Measurements from ENCODE around the gene HAGH. TPM values are rescaled to one million over a fixed set of nuclear protein-coding genes. Genes with fewer than 3 reads are reported as not detected.

Gene HAGH
- total RNA-seq, 1 donor from 2014 or later, result 38.3 TPM

DNA sequence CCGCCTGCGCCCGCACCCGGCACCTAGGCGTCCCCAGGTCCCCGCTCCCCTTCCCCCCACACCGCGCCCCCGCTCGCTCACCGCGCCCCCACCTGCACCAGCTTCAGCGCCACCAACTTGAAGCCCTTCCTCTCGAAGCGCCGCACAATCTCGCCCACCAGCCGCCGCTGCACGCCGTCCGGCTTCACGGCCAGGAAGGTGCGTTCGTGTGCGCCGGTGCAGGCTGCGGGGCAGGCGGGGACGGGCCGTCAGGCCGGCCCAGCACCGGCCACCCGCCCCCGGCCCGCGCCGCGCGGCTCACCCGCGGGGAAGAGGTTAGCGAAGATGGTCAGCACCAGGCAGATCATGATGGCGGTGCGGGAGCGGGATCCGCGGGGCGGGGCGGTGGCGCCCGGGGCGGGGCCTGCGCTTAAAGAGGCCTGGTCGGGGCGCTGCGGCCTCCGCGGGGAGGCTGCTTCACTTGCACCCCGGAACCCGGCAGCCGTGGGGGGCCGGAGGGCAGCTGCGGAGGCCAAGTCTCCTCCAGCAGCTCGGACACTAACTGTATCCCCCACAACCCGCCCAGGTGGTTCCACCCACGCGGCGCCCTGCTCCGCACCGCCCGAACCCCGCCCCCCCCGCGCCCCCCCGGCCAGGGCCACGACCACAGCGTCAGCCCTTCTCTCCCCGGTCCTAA lies 55.3 kb downstream of the HAGH start, which contains the start of gene NME3:
Gene NME3, minus strand, starts transcription at position 356 of the 676 bp plus-strand sequence. Its CDS starts 9 bp downstream, at position 347.
- Histone ChIP-seq H3K4me2 (peak within 1 kb of the TSS; percentile 95), H3K9me3 (ENCODE audit: low read depth) (no peaks in the 10 kb centered on the region), H2AFZ (replicated peaks) (no peak within 1 kb of the TSS), H3K27ac (no peak within 1 kb of the TSS), H3K4me1 (peaks cover 5% of the 10 kb centered on the region), H3K9ac (no peak within 1 kb of the TSS), H3K27me3 (no peaks in the 10 kb centered on the region), H3K36me3 (no peaks in the 10 kb centered on the region), H3K4me3 (peak within 1 kb of the TSS; percentile 83), H4K20me1 (ENCODE audit: low read depth) (peaks cover 38% of the 10 kb centered on the region), H3K79me2 (ENCODE audit: low read depth) (peaks cover 25% of the 10 kb centered on the region), H3F3A (ENCODE audit: low read depth) (peaks cover 7% of the 10 kb centered on the region)
- TF ChIP-seq EZH2phosphoT487 (IDR thresholded peaks at IDR 0.05), result no peak
- TF ChIP-seq, protein P1, sequence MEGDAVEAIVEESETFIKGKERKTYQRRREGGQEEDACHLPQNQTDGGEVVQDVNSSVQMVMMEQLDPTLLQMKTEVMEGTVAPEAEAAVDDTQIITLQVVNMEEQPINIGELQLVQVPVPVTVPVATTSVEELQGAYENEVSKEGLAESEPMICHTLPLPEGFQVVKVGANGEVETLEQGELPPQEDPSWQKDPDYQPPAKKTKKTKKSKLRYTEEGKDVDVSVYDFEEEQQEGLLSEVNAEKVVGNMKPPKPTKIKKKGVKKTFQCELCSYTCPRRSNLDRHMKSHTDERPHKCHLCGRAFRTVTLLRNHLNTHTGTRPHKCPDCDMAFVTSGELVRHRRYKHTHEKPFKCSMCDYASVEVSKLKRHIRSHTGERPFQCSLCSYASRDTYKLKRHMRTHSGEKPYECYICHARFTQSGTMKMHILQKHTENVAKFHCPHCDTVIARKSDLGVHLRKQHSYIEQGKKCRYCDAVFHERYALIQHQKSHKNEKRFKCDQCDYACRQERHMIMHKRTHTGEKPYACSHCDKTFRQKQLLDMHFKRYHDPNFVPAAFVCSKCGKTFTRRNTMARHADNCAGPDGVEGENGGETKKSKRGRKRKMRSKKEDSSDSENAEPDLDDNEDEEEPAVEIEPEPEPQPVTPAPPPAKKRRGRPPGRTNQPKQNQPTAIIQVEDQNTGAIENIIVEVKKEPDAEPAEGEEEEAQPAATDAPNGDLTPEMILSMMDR (IDR thresholded peaks at IDR 0.05), result no peak
- TF ChIP-seq EZH2 (IDR thresholded peaks at IDR 0.05), result no peak
- Mint-ChIP-seq H3K4me1 (peaks cover 10% of the 10 kb centered on the region), H3K9me3 (no peaks in the 10 kb centered on the region), H3K36me3 (peaks cover 3% of the 10 kb centered on the region), H3K27me3 (ENCODE audit: insufficient read depth, low read depth) (peaks cover 7% of the 10 kb centered on the region), H3K27ac (no peak within 1 kb of the TSS), H3K4me3 (peak within 1 kb of the TSS; percentile 97)
- DNase-seq (ENCODE audit: low spot score), result peak; percentile 80

DNA sequence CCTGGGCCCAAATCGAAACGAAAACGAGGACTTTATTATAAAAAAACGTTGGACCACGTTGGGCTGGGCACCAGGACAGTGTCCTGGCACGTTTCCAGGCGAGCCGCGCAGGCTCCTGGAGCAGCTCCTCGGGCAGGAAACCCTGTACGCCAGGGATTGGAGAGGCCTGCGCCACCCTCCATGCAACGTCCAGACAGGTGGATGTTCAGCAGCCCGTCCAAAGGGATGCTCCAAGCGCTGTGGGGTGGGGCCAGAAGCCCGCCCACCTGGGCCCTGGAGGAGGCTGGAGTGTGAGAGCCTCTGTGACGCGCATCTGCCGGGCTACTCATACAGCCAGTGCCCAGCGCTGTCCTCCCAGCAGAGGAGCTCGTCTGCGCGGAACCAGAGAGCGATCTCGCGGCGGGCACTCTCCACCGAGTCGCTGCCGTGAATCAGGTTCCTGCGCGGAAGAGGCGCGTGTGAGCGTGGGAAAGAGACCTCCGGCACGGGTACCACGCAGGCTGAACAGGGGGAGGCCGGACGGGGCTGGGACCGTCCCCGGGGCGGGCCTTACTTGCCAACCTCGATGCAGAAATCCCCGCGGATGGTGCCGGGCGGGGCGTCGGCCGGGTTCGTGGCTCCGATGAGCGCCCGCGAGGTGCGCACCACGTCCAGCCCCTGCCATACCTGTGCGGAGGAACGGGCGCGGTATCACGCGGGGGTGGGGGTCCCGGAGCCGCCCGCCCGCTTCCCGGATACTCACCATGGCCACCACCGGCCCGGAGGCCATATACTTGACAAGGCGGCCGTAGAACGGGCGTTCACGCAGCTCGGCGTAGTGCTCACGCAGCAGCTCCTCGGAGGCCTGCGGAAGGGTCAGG lies 56.1 kb downstream of the HAGH start:
- Histone ChIP-seq H3K4me3 (peak overlapping the region; percentile 83), H3K79me2 (ENCODE audit: low read depth) (peaks cover 25% of the 10 kb centered on the region), H3K9ac (no peak overlapping the region), H3K27ac (no peak overlapping the region), H3K9me3 (ENCODE audit: low read depth) (no peaks in the 10 kb centered on the region), H3K4me2 (peak overlapping the region; percentile 95), H3F3A (ENCODE audit: low read depth) (peaks cover 7% of the 10 kb centered on the region), H3K27me3 (no peaks in the 10 kb centered on the region), H2AFZ (replicated peaks) (no peak overlapping the region), H4K20me1 (ENCODE audit: low read depth) (peaks cover 38% of the 10 kb centered on the region), H3K36me3 (no peaks in the 10 kb centered on the region), H3K4me1 (peaks cover 5% of the 10 kb centered on the region)
- Mint-ChIP-seq H3K27ac (no peak overlapping the region), H3K36me3 (peaks cover 3% of the 10 kb centered on the region), H3K4me3 (peak overlapping the region; percentile 79), H3K27me3 (ENCODE audit: insufficient read depth, low read depth) (peaks cover 7% of the 10 kb centered on the region), H3K4me1 (peaks cover 10% of the 10 kb centered on the region), H3K9me3 (no peaks in the 10 kb centered on the region)
- TF ChIP-seq, protein P1 (IDR thresholded peaks at IDR 0.05), result no peak
- TF ChIP-seq EZH2 (IDR thresholded peaks at IDR 0.05) (no peak), EZH2phosphoT487 (IDR thresholded peaks at IDR 0.05) (no peak)
- peak; percentile 55 for DNase-seq (ENCODE audit: low spot score)

DNA sequence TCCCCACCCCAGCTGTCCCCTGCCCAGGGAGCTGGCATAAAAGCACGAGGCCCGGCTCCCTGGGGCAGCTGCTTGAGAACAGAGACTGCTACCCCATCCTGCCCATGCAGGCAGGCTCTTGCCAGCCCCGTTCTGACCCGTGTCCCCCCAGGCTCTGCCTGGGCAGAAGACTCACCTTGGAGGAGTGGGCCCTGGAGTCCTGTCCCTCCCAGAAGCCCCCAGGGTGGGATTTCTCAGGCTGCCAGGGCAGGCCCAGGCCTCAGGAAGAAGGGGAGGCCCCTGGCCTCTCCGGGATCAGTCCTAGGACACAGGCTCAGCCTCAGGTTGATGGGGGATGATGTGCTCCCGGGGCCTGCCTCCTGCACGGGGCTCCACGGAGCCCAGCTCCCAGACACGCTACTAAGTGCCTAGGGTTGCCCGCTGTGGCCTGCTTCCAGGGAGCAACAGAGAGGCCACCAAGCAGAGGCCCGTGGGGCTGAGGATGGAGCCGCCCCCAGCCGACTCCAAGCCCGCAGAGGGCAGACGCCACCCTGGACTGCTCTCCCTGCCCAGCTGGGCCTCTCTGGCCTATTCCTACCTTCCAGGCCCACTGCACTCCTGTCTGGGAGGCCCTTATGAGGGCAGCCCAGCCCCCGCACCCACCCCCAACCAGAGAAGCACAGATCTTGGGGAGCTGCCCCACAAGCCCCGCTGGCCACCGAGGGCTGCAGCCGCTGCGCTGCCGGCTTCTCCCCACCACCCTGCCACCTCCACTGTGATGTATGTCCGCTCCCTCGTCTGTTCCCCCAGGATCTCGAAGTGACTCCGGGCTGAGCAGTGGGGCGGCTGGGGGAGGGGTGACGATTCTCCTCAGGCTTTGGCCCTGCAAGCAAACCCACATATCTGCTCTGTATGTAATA lies 57.0 kb downstream of the HAGH start:
- H3K4me1 Mint-ChIP-seq, result peaks cover 10% of the 10 kb centered on the region
- H3K9ac ChIP-seq, result no peak overlapping the region
- H3K4me1 ChIP-seq, result peaks cover 5% of the 10 kb centered on the region
- H3K9me3 Mint-ChIP-seq, result no peaks in the 10 kb centered on the region
- H3K4me3 ChIP-seq, result no peak overlapping the region
- H2AFZ ChIP-seq (replicated peaks), result no peak overlapping the region
- no peak for DNase-seq (ENCODE audit: low spot score)
- H3K9me3 ChIP-seq (ENCODE audit: low read depth), result no peaks in the 10 kb centered on the region
- no peak overlapping the region for H3K27ac ChIP-seq
- H3K27ac Mint-ChIP-seq, result peak overlapping the region; percentile 50
- H3K36me3 Mint-ChIP-seq, result peaks cover 3% of the 10 kb centered on the region
- TF ChIP-seq EZH2phosphoT487 (IDR thresholded peaks at IDR 0.05) (no peak), EZH2 (IDR thresholded peaks at IDR 0.05) (no peak)
- TF ChIP-seq, protein P1 (IDR thresholded peaks at IDR 0.05), result no peak
- H3K27me3 Mint-ChIP-seq (ENCODE audit: insufficient read depth, low read depth), result peaks cover 7% of the 10 kb centered on the region
- no peak overlapping the region for H3K4me2 ChIP-seq
- peak overlapping the region; percentile 79 for H3K4me3 Mint-ChIP-seq
- H4K20me1 ChIP-seq (ENCODE audit: low read depth), result peaks cover 38% of the 10 kb centered on the region
- no peaks in the 10 kb centered on the region for H3K36me3 ChIP-seq
- H3K79me2 ChIP-seq (ENCODE audit: low read depth), result peaks cover 21% of the 10 kb centered on the region
- H3F3A ChIP-seq (ENCODE audit: low read depth), result peaks cover 7% of the 10 kb centered on the region
- H3K27me3 ChIP-seq, result no peaks in the 10 kb centered on the region
